GM19372 (cell line): ENCODE results near the gene CFAP97D1.

ENCODE experiments used
- ATAC-seq: cut with Tn5 transposase; IDR thresholded peaks from one replicate; pipeline ENCODE4 v1.9.1; 2021; ENCODE audit warnings: mild to moderate bottlenecking, low read depth, moderate library complexity; ENCODE audit not compliant: unreplicated experiment

Gene CFAP97D1

DNA sequence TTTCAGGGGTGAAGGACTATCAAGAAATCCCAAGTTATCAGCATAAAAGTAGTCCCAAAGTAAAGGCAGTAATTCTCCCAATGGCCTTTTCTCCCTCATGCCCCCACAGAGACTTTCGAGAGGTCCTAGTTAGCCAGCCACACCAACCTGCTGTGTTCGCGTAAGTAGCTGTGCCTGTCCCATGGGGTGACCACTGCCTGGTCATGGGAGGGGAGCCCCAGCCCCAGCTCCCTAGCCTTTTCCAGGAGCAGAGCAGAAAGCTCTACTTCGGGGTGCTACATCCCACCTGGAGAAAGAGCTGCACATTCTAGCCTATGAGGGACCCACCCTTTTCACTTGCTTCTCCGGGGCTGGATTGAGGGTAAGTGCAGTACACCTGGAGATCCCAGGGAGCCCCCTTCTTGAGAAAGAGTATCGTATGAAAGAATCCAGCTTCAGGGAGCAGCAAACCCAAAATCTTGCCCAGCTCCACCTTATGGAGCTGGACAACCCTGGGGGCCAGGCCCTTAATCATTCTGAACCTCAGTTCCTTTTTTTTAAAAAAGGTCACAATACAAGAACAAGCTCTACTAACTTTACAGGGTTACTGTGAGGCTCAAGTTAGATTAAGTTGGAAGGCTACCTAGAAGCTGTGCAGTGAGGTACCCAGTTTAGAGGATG, 13.1 kb upstream of the CFAP97D1 start:
- ATAC-seq, result no peak

DNA sequence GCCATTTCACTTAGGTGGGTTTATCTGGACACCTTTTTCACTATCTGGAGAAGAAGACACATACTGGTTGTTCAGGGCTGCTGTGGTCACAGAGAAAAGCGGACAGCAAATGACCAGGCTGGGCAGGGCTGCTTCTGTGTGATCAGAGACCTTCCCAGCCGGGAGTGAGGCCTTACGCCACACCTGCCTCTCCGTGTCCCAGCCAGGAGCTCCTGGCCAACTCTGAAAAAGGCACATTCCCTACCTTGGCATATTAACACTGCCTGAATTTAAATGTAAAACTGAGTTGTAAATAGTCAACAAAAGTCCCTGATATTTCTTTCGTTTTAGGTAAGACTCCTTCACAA, 12.5 kb upstream of the CFAP97D1 start:
- no peak for ATAC-seq

DNA sequence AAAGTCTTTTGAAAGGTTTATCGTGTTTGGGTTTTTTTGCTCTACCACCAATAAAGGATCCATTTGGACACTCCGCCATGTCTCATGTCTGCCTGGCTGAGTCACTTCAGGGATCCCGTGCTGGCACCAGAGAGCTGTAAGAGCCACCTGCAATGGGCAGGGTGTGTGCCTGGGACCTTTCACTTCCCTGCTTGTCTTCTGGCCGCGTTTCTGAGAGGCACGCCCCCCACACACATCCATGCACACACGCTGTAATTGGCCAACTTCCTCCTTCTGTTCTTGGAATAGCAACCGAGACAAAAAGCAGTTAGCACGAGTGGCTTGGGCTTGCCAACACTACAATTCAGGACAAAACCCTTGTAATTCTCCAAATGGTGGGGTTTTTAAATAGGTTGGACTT, 11.9 kb upstream of the CFAP97D1 start:
- ATAC-seq, result no peak

DNA sequence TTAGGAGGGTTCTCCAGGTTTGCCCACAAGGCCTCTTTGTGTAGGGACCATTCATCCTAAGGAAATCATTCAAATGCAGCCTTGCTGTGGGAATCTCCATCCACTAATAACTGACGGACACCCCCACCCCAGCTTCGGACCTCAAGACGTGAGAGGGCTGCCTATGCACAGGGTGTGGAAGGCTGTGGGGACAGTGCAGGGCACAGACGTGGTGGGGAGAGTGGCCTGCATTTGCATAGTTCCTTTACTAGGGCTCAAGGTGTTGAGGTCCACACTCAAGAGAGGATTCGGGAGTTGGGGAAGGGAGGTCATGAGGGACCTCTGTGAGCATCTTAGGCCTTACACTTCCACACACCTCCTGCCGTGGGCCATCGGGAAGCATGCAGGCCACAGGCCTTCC, 11.3 kb upstream of the CFAP97D1 start:
- ATAC-seq, result no peak

DNA sequence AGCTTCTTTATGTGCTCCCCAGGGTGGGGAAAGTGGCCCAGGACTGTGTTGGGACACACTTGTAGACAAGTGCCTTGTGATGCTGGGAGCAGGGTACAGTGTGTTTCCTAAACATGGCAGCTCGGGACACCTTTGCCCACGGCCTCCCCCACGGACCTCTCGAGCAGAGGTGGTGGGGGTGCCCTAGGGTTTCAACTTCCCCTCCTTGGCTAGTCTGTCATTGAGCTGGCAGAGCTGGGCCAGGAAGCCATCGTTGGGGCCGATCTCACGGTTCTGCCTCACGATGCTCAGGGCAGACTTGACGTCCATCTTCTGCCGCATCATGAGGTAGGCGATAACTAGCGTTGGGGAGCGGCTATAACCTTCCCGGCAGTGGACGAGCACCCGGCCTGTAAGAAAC, 10.8 kb upstream of the CFAP97D1 start:
- no peak for ATAC-seq

DNA sequence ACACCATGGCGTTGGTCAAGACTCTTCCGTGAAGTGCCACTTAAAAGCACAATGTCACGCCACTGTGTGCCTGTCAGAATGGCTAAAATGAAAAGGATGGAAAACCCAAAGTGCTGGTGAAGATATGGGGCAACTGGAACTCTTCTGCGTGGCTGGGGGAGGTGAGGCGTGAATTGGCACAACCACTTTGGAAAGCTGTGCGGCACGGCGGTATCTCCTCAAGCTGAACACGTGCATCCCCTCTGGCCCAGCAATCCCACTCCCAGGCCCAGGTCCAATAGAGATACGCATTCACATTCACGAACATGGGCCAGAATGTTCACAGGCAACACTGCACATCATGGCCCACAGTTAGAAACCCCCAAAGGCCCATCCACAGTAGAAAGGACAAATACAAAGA, 10.4 kb upstream of the CFAP97D1 start:
- ATAC-seq, result no peak

DNA sequence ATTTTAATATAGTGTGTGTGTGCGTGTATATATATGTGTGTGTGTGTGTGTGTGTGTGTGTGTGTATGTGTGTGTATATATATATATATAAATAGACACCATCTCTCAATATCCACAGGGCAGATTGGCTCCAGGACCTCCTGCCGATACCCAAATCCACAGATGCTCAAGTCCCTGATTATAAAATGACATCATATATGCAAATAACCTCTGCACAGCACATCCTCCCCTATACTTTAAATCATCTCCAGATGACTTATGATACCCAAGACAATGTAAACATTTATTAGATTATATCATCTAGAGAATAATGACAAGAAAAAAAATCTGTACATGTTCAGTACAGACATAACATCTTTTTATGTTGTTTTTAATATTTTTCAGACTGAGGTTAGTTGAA, 9.3 kb upstream of the CFAP97D1 start:
- no peak for ATAC-seq

DNA sequence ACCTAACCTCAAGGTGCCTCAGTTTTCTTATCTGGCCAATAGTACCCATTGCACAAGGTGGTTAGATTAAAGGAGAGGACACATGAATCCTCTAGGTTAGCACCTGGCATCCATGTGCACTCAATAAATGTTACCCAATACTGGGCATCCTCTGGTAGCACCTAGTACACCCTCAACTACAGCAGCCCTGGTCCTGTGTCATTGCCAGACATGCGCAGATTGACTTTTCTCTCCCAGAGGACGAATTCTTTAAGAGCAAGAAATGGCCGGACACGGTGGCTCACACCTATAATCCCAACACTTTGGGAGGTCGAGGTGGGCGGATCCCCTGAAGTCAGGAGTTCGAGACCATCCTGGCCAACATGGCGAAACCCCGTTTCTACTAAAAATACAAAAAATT, 8.8 kb upstream of the CFAP97D1 start:
- ATAC-seq, result no peak

DNA sequence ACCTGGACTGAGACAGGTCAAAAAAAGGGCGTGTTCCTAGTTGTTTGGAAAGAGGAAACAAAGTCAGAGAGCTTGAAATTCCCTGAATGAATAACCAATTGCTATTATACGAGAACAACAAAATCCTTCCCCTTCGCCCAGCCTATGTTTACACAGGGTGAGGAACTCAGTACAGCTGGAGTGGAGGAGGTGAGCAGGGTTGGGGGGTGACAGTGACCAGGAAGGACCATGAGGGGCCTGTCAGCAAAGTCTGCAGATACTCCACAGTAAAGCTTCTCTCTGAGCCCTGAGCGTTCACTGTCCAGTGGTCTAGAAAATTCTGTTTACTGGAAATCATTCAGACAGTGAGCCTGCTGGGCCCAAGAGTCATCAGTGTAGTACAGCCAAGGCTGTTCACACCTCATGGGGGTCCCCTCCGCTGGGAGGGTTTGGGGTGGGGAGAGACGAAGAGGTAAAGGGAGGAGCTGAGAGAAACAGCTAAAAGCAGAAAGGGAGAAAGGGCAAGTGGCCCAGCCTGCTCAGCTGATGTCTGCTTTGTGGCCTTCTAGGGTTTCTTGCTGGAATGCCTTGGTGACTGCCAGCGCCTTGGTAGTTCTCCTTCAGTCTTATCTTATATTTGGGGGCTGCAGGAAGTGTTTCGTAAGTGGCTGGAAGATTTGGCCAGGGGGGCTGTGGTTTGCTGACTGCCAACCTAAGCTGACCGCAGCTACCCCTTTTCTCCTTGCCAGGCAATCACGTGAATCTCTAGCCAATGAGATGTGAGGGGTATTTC, 7.2 kb upstream of the CFAP97D1 start:
- no peak for ATAC-seq

DNA sequence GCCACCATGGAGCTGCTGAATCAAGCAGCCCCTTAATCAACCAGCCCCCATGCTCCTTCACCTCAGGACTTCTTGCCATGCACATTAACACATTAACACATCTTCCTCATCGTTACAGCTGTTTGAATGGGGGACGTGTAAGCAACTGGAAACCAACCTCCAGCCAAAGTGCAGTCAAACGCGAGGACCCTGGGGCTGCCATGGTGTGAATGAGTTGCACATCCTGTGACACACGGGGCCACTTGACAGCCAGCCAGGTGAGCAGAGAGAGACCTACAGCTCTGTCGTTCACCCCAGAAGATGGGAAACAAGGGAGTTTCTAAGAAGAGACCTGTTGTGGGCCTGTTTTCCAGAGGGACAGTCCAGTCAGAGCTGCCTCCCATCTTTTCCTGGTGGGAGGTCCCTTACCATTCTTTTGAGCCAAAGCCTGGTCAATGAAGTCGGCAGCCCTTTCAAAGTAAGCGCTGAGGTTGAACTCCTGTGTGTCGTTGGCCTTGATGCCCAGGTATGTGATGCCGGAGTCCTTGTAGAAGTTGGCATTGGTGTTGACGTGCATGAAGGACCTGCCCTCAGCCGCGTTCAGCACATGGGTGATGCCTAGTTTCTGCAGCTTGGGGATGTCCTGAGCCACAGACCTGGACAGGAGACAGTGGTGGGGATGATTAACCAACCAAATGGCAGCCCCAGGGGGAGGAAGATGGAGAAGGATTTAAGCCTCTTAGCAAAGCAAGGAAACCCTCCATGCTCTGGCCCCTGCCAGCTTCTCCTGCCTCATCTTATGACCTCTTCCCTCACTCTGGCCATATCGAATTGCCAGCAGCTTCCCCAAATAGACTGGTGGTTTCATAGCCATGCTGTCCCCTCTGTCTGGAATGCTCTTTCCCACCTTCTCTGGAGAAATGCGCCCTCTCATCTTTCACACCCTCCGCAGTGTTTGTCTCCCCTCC, 5.7 kb upstream of the CFAP97D1 start:
- ATAC-seq, result no peak

DNA sequence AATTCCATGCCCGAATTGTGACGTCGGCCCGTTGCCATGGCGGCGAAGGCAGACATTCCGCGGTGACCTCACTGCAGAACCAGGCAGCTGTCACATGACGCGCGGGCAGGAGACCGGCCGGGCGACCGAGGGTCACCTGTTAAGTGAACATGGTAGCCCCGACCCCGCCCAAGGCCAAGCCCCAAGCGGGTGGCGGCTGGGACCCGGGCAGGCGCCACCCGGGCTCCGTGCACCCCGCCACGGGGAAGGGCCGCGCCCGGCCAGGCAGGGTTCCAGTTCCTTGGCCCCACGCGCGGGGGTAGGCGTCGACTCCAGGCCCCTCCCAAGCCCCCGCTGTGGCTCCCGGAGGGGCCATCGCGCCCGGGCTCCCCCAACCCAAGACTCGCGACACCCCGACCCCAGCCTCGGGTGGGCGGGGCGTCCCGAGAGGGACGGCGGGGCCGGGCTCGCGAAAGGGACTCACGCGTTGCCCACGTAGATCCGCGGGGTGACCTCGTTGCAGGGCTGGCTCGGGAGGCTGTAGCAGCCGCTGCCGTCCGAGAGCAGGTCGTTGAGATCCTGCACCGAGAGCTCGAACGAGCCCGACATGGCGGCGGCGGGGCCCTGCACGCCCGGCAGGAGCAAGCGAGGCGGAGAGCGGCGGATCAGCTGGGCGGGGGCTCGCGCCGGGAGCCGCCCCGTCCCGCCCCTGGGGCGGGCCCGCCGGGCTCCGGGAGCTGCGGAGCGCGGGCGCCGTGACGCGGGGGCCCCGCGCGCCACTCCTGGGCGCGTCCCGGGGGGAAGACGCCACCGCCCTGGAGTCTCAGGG, 1.7 kb upstream of the CFAP97D1 start, which contains the start of gene DUSP3:
DUSP3 (minus strand) TSS at position 641 of the 808 bp plus-strand sequence; CDS start at position 588, 53 bp downstream.
- ATAC-seq, result peak; percentile 81

DNA sequence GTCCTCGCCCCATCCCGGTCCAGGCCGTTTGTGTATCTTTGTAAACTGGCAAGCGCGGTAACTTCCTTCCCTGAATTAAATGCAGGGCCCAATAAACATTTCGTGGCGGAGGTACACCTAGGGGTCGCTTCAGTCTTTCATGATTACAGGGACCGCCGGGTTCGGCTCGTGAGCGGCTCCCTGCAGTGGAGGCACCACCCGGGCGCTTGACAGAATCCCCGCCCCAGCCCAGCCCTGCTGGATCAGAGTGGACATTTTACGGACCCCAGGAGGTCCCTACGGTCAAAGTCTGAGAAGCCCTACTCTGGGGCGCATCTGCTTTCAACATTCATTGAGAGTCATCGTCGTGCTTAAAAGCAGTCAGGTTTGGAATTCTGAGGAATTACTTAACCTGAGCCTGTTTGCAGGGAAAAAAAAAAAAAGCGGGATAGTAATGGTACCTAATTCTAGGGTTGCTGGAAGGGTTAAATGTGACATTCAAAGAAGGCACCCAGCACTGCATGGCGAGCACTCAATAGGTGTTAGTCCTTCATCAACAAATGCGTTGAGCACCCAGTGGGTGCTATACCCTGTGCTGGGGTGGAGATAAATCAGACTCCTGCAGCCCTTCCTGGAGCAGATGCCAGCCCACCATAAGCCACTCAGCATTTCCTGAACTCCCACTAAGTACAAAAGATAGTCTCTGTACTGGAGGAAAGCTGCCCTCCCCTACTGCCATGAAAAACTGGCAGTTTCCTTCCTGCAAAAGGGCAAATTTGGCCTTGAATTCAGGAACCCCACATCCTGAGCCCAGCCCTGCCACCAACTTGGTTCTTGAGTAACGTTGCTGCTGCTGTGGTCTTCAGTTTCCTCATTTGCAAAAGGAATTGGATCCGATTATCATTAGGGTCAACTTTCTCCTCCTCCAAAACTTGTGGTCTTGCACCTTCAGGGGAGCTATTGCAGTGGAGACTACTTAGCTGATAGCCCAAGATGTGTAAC, 800 bp upstream of the CFAP97D1 start:
- no peak for ATAC-seq

DNA sequence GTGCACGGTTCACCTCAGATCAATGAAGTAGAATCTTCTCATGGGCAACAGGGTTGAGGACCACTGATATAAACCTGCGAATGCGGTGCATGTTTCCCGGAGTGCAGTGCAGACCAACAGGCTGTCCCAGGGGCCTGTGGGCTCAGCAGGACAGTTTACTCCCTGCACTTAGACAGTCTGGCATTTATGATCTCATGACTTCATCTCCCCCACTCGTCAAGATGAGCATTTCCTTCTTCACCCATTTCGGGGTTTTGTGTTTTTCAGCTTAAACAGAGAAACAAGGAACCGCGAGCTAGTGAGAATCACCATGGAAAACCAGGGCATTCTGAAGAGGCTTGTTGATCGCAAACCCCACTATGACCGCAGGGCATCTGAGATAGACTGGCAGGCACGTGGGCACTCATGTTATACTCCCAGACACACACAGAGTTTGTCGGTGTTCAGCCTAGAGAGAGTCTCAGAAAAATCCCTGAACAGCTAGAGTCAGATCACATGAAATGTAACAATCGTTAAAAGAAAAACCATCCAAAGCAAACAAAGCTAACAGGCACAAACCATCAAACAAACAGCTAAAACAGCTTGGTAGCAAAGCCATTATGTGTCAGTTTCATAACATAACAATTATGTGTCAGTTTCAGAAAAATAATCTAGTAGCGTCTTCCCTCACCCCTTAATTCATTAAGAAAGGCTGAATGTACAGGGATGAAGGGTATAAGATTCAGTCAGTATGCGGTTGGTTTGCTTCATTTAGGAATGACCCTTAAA, 2.9 kb downstream of the CFAP97D1 start:
- ATAC-seq, result no peak

DNA sequence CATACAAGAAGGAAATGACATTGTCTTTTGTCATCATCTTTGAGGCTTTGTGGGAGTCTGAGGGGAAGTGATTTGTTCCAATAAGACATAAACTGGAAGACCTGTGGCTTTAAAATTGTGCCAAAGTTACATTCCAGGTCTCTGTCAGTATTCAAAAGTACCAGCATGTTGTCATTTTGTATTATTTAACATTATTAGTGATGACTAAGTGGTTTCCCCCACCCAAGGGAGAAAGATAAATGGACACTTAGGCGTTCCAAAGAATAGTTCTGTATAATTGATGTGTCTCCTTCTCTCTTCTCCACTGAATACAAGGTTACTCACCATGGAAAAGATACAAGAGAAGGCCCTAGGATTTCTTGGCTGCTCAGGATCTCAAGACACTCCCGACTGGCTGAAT, 3.8 kb downstream of the CFAP97D1 start:
- ATAC-seq, result no peak

DNA sequence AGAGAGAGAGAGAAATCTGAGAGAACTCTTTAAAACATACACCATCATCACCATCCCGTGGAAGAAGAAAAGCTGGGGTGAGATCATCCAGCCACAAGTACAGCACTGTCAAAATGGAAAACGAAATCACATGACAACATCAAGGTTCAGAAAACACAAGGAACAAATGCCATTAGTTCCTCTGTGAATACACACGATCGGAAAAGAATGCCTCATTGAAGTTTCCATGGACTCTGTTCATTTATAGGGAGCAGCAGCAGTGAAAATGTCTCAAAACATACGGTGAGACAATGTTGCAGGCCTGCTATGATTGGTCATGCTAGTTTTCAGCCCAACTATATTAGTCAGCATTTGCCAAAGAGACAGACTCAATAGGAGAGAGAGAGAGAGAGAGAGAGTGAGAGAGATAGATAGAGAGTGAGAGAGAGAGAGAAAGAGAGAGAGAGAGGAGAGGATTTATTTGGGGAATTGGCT, 4.4 kb downstream of the CFAP97D1 start:
- no peak for ATAC-seq

DNA sequence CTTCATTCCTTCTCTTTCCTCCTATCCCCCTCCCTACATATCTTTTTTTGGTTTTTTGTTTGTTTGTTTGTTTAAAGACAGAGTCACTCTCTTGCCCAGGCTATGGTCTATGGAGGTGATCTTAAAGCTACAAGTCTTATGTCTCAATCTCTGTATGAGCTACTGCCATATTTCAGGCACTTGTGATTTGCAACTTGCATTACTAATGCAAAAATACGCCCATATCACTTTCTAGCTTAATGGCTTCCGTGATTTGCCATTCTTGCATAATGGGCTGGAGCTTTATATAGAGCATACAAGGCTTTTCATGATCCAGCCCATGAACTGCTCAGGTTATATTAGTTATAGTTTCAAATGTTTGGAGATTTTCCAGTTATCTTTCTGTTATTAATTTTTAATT, 7.5 kb downstream of the CFAP97D1 start:
- no peak for ATAC-seq

DNA sequence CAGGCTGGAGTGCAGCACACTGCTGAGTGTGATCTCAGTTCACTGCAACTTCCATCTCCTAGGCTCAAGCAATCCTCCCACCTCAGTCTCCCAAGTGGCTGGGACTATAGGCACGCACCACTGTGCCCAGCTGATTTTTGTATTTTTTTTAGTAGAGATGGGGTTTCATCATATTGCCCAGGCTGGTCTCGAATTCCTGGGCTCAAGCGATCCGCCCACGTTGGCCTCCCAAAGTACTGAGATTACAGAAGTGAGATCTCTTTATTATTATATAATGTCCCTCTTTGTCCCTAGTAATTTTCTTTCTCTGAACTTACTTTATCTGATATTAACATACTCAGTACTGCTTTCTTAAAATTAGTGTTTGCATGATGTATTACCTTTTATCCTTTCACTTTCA, 8.3 kb downstream of the CFAP97D1 start:
- ATAC-seq, result no peak

DNA sequence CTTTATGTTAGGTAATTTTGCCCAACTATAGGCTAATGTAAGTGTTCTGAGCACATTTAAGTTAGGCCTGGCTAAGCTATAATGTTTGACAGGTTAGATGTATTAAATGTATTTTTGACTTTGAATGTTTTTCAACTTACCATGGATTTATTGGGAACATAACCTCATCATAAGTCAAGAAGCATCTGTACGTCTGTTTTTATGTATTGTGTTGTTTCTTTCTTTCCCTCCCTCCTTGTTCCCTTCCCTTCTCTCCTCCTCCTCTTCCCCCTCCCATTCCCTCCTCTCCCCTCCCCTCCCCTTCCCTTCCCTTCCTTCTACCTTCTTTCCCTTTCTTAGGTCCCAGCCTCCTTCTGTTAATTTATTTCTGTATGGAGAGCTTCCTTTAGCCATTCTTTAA, 9.2 kb downstream of the CFAP97D1 start:
- no peak for ATAC-seq
